Frontal cortex (tissue), 4 donors: Measurements from ENCODE around the gene GPC6. TPM values are rescaled to one million over a fixed set of nuclear protein-coding genes. Genes with fewer than 3 reads are reported as not detected.

ENCODE experiments used
- DNase-seq, 2 donors: peaks; one replicate each; pipeline ENCODE4 v3.0.0; 2012; ENCODE audit warnings: low spot score in 2 of 2
- FAIRE-seq: peaks from 2 replicates; lab custom pipeline; 2012; peaks lifted over from hg19 to GRCh38; lab: Jason Lieb, UNC
- total RNA-seq: library from RNA; depleted of rRNA; stranded (reverse); fragments of >200 nt; gene quantifications from one replicate; pipeline ENCODE4 v1.2.3, GENCODE V29; 2014
- donor health status: control.
- donor health status: control.
- donor health status: control.

GPC6 gene
- total RNA-seq, 1 donor from 2014 or later: 9.0 TPM

- no peak for DNase-seq
- FAIRE-seq: no peak
Measured at GRCh38 chr13:93625536-93625935, 398.9 kb downstream of the GPC6 start.

DNA sequence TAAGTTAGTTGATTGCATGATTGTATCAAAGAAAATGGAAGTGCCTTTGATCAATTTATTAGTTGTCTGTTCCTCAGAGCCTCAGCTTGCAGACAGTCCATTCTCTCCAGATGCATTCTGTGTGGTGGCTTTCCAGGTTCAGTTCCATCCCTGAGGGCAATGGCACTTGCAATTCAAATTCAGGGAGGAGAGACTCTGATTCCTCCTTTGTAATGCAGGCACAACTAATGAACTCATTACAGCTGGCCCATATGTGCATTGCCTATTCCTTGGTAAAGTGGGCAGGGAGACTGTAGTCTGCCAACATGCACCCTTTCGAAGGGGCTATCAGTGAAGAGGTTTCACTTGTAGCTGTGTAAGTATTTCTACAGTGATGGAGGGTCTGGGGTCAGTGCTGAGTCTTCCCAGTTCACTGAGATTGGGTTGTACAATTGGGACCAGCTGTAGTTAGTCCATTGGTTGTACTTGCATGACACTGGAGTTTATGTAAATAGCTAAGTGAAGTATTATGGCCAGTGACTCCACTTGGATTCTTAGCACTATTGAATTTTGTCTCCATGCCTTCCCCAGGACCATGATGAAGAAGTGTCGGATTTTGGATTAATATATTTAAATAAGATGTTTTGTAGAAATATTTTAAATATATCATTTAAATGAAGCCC, 401.7 kb downstream of the GPC6 start:
- FAIRE-seq (no peak), DNase-seq (no peak)

GRCh38 chr13:93635616-93636032, 409.0 kb downstream of the GPC6 start:
- FAIRE-seq (no peak), DNase-seq (no peak)

DNA sequence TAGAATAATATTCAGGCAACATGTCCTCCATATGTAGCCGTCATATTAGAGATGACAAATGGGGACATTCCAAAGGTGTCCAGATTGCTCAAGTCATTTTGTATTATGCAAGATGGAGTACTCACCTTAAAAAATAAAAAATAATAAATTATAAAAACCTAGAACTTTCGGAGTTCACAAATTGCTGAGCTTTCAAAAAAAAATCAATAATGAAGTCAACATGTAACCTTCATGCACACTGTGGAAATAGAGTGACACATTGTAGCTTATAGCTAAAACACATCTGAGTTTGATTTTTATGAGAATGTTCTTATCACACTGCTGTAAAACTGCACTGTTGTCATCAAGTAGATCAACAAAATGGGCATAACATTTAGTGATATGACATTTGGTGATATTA, 411.2 kb downstream of the GPC6 start:
- DNase-seq: no peak
- no peak for FAIRE-seq

DNA sequence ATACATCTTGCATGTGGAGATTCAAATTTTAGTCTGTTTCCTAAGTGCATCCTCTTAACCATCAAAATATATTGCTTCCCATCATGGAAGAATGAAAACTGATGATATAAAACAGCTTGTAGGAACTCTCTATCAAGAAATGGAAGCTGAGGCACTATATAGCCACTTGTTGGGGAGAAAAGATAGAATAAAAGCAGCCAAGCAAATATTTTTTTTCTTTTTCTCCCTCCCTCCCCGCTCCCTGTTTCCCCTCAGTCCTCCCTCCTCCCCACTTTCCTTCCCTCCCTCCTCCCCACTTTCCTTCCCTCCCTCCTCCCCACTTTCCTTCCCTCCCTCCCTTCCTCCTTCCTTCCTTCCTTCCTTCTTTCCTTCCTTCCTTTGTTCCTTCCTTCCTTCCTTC, 413.8 kb downstream of the GPC6 start:
- DNase-seq (no peak), FAIRE-seq (no peak)

- DNase-seq: no peak
- FAIRE-seq: no peak
Measured at GRCh38 chr13:93646245-93646644, 419.6 kb downstream of the GPC6 start.

GRCh38 chr13:93649496-93649895, 422.9 kb downstream of the GPC6 start:
- FAIRE-seq (no peak), DNase-seq (no peak)

DNA sequence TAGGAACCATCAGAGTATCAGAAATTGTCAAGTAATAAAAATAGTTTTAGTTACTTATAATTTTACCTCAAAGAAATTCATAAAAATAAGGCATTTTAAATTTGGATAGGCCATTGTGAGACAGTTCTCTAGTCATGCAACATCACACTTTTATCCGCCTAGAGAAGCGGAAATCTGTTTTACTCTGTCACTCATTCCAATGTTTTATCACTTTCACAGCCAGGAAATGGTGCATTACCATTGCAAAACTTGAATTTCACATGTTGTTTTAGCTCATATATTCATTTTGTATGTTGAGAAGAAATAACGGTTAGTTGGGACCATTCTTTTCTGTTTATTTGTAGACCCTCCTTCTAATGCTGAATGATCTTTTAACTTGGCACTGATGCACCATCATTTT, 427.2 kb downstream of the GPC6 start:
- no peak for FAIRE-seq

DNA sequence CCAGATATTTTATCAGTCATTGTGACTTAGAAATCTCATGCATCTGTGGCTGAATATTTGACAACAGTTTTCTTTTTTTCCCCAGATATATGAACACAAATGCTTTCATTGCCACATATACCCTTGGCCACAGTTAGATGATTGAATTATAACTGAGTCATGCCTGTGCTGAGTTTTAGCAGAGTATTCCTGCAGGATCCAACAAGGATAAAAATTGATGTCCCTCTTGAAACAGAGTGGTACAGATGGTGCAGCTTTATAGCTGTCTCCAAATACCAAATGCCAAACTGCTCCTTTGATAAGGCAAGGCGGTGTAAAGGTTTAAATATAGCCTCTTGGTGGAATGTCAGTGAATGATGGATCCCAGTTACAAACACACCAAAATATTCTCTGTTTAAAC, 428.5 kb downstream of the GPC6 start:
- no peak for DNase-seq
- FAIRE-seq: no peak

More for the DNA sequence above, 427.2 kb downstream of the GPC6 start:
- DNase-seq: no peak

- FAIRE-seq: no peak
- no peak for DNase-seq
Measured at GRCh38 chr13:93660391-93661063, 433.9 kb downstream of the GPC6 start.

GRCh38 chr13:93670866-93671265, 444.3 kb downstream of the GPC6 start:
- no peak for DNase-seq
- no peak for FAIRE-seq

DNA sequence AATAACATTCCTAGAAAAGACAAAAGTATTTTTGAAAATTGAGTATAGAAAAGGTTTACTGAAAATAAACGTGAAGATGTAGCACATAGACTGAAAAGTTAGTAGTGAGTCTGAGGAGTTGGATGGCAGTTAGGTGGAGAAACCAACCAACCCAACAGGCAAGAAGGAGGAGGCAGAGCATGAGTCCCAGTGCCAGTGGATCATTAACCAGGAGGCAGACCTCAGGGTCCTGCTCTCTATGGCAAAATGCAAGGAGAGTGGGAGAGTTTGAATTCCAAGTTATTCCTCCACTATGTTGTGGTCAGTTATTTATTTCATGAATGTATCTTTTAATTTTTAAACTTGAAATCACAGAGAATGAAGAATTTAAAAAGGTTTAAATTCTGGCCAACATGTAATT, 446.4 kb downstream of the GPC6 start:
- DNase-seq (no peak), FAIRE-seq (no peak)

- no peak for DNase-seq
- no peak for FAIRE-seq
Measured at GRCh38 chr13:93673885-93674284, 447.3 kb downstream of the GPC6 start.

GRCh38 chr13:93674337-93674755, 447.7 kb downstream of the GPC6 start:
- no peak for DNase-seq
- FAIRE-seq: no peak

- DNase-seq (no peak), FAIRE-seq (no peak)
Measured at GRCh38 chr13:93680329-93680728, 453.7 kb downstream of the GPC6 start.

- no peak for DNase-seq
- FAIRE-seq: no peak
Measured at GRCh38 chr13:93685900-93686299, 459.3 kb downstream of the GPC6 start.

- no peak for FAIRE-seq
- no peak for DNase-seq
Measured at GRCh38 chr13:93686399-93686798, 459.8 kb downstream of the GPC6 start.

GRCh38 chr13:93687261-93687660, 460.7 kb downstream of the GPC6 start:
- DNase-seq (no peak), FAIRE-seq (no peak)

GRCh38 chr13:93689333-93689732, 462.7 kb downstream of the GPC6 start:
- DNase-seq (no peak), FAIRE-seq (no peak)

- FAIRE-seq (no peak), DNase-seq (no peak)
Measured at GRCh38 chr13:93690139-93690538, 463.5 kb downstream of the GPC6 start.

- no peak for FAIRE-seq
- no peak for DNase-seq
Measured at GRCh38 chr13:93698016-93698613, 471.5 kb downstream of the GPC6 start.
